Kidney (tissue), 14 donors: Measurements from ENCODE around the gene KIF5A. TPM values are rescaled to one million over a fixed set of nuclear protein-coding genes. Genes with fewer than 3 reads are reported as not detected.

Experiments
- DNase-seq, 5 donors: peaks; one replicate each; pipeline ENCODE4 v3.0.0-alpha.2; 2013 to 2020
- FAIRE-seq: peaks from 2 replicates; lab custom pipeline; 2012; peaks lifted over from hg19 to GRCh38; lab: Jason Lieb, UNC
- H3K27ac ChIP-seq, 2 donors: one replicate each; pipeline ENCODE4 v1.7.0; 2013; ENCODE audit warnings: low read depth in 2 of 2, low read length in 2 of 2, inconsistent platforms in 1 of 2
- H3K27me3 ChIP-seq: one replicate; pipeline ENCODE4 v1.7.1; 2013; ENCODE audit warnings: low read length, inconsistent platforms; ENCODE audit not compliant: control insufficient read depth, insufficient read depth
- H3K36me3 ChIP-seq, 3 donors: one replicate each; pipeline versions ENCODE4 v1.7.0 to v1.7.1; 2013; ENCODE audit warnings: low read length in 3 of 3, control low read depth in 1 of 3, inconsistent platforms in 1 of 3; ENCODE audit not compliant: insufficient read depth in 3 of 3, control insufficient read depth in 2 of 3
- H3K4me1 ChIP-seq, 3 donors: one replicate each; pipeline versions ENCODE4 v1.7.0 to v1.7.1; 2013; ENCODE audit warnings: low read length in 3 of 3, inconsistent platforms in 1 of 3, low read depth in 1 of 3; ENCODE audit not compliant: control insufficient read depth in 2 of 3, insufficient read depth in 2 of 3
- H3K4me3 ChIP-seq, 3 donors: one replicate each; pipeline versions ENCODE4 v1.7.0 to v1.8.1; 2013; ENCODE audit warnings: low read length in 3 of 3, control low read depth in 1 of 3, inconsistent platforms in 1 of 3
- H3K9ac ChIP-seq, 3 donors: one replicate each; pipeline versions ENCODE4 v1.7.0 to v1.7.1; 2013; ENCODE audit warnings: low read length in 3 of 3, control low read depth in 1 of 3, inconsistent platforms in 1 of 3
- H3K9me3 ChIP-seq, 3 donors: one replicate each; pipeline versions ENCODE4 v1.7.0 to v1.7.1; 2013; ENCODE audit warnings: low read length in 3 of 3, control low read depth in 1 of 3, inconsistent platforms in 1 of 3; ENCODE audit not compliant: control insufficient read depth in 2 of 3, insufficient read depth in 1 of 3
- intact Hi-C: fragments of 100-400 bp; cut with DNase I; formaldehyde crosslinking; loops from one replicate; pipeline ENCODE4 v1.11.1; 2022
- polyA plus RNA-seq: library from polyadenylated mRNA; stranded (reverse); fragments of 350-450 nt; fragmentation: Illumina TruSeq; extraction: RNeasy Lipid Tissue Mini Kit (QIAGEN cat#74804); gene quantifications from one replicate; pipeline ENCODE4 v1.2.3, GENCODE V29; 2014; ENCODE audit warnings: low read depth, low replicate concordance; ENCODE audit not compliant: insufficient read depth
- total RNA-seq: library from RNA; stranded (reverse); fragmentation: NEBNext Ultra II Directional; extraction: Animal tissue kit (Norgen Biotek cat#: 25700); gene quantifications from one replicate; pipeline ENCODE4 v1.2.1, GENCODE V29; 2021
- TF ChIP-seq, protein P1 (sequence below): IDR thresholded peaks from 3 replicates; pipeline ENCODE4 v1.5.1; 2012; ENCODE audit warnings: mild to moderate bottlenecking, moderate library complexity, borderline replicate concordance; ENCODE audit not compliant: insufficient read depth; ENCODE audit errors: extremely low read depth
- donor health status: control.
- donor health status: control.
- donor health status: control.
- donor health status: control.
- donor health status: control.
- donor health status: DM: yes; HTN: yes; CAD: no.
- donor health status: Normal renal cell carcinoma (clear cell type).

KIF5A gene
- total and polyA plus RNA-seq, 2 donors from 2014 or later: 0.69 to 1.3 TPM

DNA sequence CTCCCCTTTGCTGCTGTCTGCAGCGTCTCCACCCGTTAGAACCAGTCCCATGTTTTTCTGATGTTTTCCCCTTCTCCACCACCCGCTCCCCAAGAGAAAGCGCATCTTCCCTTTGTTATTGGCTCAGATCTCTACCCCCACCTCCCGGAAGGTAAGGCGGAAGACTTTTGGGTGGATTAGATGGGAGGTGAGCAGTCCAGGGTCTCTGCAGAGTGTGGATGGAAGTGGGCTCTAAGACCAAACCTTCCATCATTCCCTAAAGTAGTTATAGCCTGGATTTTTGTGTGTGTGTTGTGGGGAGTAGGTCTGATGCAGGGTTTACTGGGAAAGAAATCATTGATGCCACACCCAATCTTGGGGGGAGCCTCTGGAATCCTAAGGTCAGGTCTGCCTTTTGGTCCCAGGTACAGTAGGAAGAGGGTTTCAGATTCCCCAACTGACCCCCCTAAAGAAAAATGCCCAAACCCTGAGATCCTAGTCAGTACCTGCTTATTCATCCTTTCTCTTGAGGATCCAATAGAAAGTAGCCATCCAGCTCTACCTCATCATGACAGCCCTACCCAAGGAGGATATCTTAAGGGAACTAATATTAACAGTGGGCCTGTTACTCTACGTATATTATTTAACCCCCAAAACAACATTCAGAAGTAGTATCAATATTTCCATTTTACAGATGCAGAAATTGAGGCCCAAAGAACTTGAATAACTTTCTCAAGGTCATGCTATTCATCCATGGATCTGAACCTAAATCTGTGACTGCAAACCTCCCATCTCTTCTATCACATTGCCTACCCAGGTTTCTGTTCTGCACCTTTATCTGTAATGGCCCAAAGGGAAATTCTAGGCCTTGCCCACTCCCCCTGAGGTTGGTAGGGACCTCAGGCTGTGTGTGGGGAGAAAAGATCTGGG lies 1.1 kb downstream of the KIF5A start:
- Histone ChIP-seq H3K9ac (no peak overlapping the region), H3K4me3 (no peak overlapping the region)

DNA sequence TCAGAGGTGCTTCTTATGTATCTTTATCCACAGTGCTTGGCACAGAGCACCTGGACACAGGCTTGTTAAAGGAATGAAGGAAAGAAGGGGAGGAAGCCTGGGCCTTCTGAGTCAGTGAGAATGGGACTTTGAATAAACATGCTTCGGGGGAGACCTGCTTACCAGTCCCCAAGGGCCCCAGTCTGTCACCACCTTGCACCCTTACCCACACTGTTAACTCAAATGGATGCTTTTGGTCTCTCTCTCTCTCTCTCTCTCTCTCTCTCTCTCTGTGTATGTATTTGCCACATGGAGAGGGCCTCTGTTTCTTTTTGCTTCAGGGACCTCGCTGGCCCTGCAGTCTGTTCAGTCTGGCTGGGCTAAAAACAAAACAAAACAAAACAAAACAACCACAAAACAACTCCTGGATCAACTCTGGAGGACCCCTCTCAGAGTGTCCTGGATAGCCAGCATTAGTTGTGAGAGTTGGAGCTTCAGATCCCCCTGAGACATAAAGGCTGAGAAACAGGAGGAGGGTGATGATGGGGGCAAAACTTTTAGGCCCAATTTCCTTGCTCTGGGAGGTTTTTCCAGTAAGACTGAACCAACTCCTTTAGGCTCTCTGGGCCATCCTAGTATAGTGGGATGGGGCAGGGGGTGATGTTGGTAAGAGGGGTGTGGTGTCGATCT lies 1.9 kb downstream of the KIF5A start:
- Histone ChIP-seq H3K9ac (no peak overlapping the region), H3K36me3 (no peaks in the 10 kb centered on the region), H3K9me3 (no peaks in the 10 kb centered on the region), H3K27ac (no peak overlapping the region), H3K27me3 (peaks cover 17% of the 10 kb centered on the region), H3K4me1 (peaks cover 0 to 5% (median 0%) of the 10 kb centered on the region in 3 donors), H3K4me3 (no peak overlapping the region)
- no peak for FAIRE-seq
- DNase-seq: no peak
- TF ChIP-seq, protein P1, sequence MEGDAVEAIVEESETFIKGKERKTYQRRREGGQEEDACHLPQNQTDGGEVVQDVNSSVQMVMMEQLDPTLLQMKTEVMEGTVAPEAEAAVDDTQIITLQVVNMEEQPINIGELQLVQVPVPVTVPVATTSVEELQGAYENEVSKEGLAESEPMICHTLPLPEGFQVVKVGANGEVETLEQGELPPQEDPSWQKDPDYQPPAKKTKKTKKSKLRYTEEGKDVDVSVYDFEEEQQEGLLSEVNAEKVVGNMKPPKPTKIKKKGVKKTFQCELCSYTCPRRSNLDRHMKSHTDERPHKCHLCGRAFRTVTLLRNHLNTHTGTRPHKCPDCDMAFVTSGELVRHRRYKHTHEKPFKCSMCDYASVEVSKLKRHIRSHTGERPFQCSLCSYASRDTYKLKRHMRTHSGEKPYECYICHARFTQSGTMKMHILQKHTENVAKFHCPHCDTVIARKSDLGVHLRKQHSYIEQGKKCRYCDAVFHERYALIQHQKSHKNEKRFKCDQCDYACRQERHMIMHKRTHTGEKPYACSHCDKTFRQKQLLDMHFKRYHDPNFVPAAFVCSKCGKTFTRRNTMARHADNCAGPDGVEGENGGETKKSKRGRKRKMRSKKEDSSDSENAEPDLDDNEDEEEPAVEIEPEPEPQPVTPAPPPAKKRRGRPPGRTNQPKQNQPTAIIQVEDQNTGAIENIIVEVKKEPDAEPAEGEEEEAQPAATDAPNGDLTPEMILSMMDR: no peak
- intact Hi-C loops: no loop called here

More for the DNA sequence above, 1.1 kb downstream of the KIF5A start:
- DNase-seq: no peak
- FAIRE-seq: no peak
- H3K9me3 ChIP-seq: no peaks in the 10 kb centered on the region
- no peaks in the 10 kb centered on the region for H3K36me3 ChIP-seq
- H3K27ac ChIP-seq: no peak overlapping the region
- intact Hi-C loops: no loop called here
- H3K27me3 ChIP-seq: peaks cover 17% of the 10 kb centered on the region
- TF ChIP-seq, protein P1: no peak
- peaks cover 0 to 11% (median 6%) of the 10 kb centered on the region in 3 donors for H3K4me1 ChIP-seq

DNA sequence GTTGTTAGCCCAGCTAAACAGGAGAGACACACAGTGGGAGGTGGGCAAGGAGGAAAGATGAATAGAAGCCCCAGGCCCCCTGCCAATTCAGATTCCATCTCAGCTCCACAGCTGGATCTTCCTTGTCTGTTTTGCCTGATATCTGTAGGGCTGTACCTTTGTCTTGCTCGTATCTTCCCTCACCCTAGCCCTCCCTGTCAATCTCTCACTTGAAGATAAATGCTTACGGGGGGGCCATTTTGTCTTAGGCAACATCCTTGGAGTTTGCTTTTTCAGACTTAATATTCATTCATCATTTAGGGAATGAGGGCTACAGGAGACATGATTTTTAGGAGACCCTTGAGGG lies 2.4 kb downstream of the KIF5A start:
- Histone ChIP-seq H3K4me3 (no peak overlapping the region), H3K4me1 (peaks cover 0 to 5% (median 0%) of the 10 kb centered on the region in 3 donors), H3K9ac (no peak overlapping the region), H3K9me3 (no peaks in the 10 kb centered on the region), H3K27ac (no peak overlapping the region), H3K36me3 (no peaks in the 10 kb centered on the region), H3K27me3 (peaks cover 17% of the 10 kb centered on the region)
- TF ChIP-seq, protein P1: no peak
- intact Hi-C loops: no loop called here
- FAIRE-seq: no peak
- no peak for DNase-seq
